LHCN-M2 (cell line): ENCODE data around the gene QPCTL. TPM values are rescaled to one million over a fixed set of nuclear protein-coding genes. Genes with fewer than 3 reads are reported as not detected.

Experiments used
- total RNA-seq: library from RNA; depleted of rRNA; stranded (reverse); fragments of >200 nt; gene quantifications from 2 replicates; pipeline ENCODE4 v1.2.3, GENCODE V29; 2014; rRNA removed

The QPCTL gene
- total RNA-seq, 1 experiment from 2014 or later, result 16.6 TPM

Other genes starting within 250 kb of the QPCTL start
- 0.32 and 0.34 TPM in 2 replicates for gene FOSB, start 224.7 kb upstream of the QPCTL start, total RNA-seq
- 22.9 and 39.7 TPM in 2 replicates for gene RTN2, start 195.6 kb upstream of the QPCTL start, total RNA-seq
- gene PPM1N, start 194.2 kb upstream of the QPCTL start, total RNA-seq, result 1.7 and 2.4 TPM in 2 replicates
- 102 and 127 TPM in 2 replicates for gene VASP, start 185.2 kb upstream of the QPCTL start, total RNA-seq
- 13.7 and 18.2 TPM in 2 replicates for gene OPA3, start 107.9 kb upstream of the QPCTL start, total RNA-seq
- gene GPR4, start 90.5 kb upstream of the QPCTL start, total RNA-seq, result not detected in 2 replicates
- 17.8 and 20.1 TPM in 2 replicates for gene EML2, start 53.3 kb upstream of the QPCTL start, total RNA-seq
- gene GIPR, start 24.4 kb upstream of the QPCTL start, total RNA-seq, result not detected in 2 replicates
- 208 and 273 TPM in 2 replicates for gene SNRPD2, start 713 bp upstream of the QPCTL start, total RNA-seq
- 8.4 and 11.5 TPM in 2 replicates for gene FBXO46, start 38.2 kb downstream of the QPCTL start, total RNA-seq
- gene MEIOSIN, start 40.8 kb downstream of the QPCTL start, total RNA-seq, result not detected in 2 replicates
- 7.9 and 8.7 TPM in 2 replicates for gene SIX5, start 76.6 kb downstream of the QPCTL start, total RNA-seq
- 90.8 and 121 TPM in 2 replicates for gene DMPK, start 89.8 kb downstream of the QPCTL start, total RNA-seq
- gene DMWD, start 100.2 kb downstream of the QPCTL start, total RNA-seq, result 34.0 and 36.4 TPM in 2 replicates
- gene RSPH6A, start 122.6 kb downstream of the QPCTL start, total RNA-seq, result 0.11 TPM in 1 of 2 replicates, not detected in the other
- gene SYMPK, start 170.5 kb downstream of the QPCTL start, total RNA-seq, result 35.9 and 45.6 TPM in 2 replicates
- not detected in 2 replicates for gene FOXA3, start 171.7 kb downstream of the QPCTL start, total RNA-seq
- 40.1 and 42.8 TPM in 2 replicates for gene IRF2BP1, start 193.5 kb downstream of the QPCTL start, total RNA-seq
- 3.2 and 3.5 TPM in 2 replicates for gene MYPOP, start 209.9 kb downstream of the QPCTL start, total RNA-seq
- gene NANOS2, start 222.1 kb downstream of the QPCTL start, total RNA-seq, result not detected in 2 replicates